ENCODE results near the gene DISC1. TPM values are rescaled to one million over a fixed set of nuclear protein-coding genes. Genes with fewer than 3 reads are reported as not detected.
"Not testable (repeated sequence)": the region's sequence is repeated elsewhere in the genome, so short reads cannot be mapped to it uniquely, and the experiment has no call there.

Gene DISC1
- total RNA-seq, 1 experiment from 2014 or later = 13.5 TPM

GRCh38 chr1:231761252-231761651, 134.7 kb downstream of the DISC1 start:
- Mint-ChIP-seq H3K9me3 (ENCODE audit: unreplicated experiment) (no peaks in the 10 kb centered on the region), H3K4me3 (ENCODE audit: unreplicated experiment) (no peak overlapping the region), H3K27me3 (ENCODE audit: insufficient read depth, unreplicated experiment) (no peaks in the 10 kb centered on the region), H3K36me3 (ENCODE audit: insufficient read depth, unreplicated experiment) (peaks cover 6% of the 10 kb centered on the region), H3K4me1 (ENCODE audit: low read depth, unreplicated experiment) (no peaks in the 10 kb centered on the region), H3K27ac (ENCODE audit: unreplicated experiment) (no peak overlapping the region)
- Histone ChIP-seq H3K9me3 (no peaks in the 10 kb centered on the region), H3K36me3 (ENCODE audit: control insufficient read depth, insufficient read depth, low read length) (no peaks in the 10 kb centered on the region), H3K27me3 (replicated peaks; ENCODE audit: control insufficient read depth, insufficient read depth, low read length) (no peaks in the 10 kb centered on the region), H3K4me1 (no peaks in the 10 kb centered on the region), H3K4me3 (ENCODE audit: low read depth, low read length) (no peak overlapping the region)
- DNase-seq = no peak
- no TSS peak for BruUV-seq (replicated peaks)
- intact Hi-C loops (cut with micrococcal nuclease; ENCODE audit: unreplicated experiment) = no loop called here
- ChIA-PET POLR2A (no interaction called here), CTCF (interaction anchor here (1.0 kb wide), 1 partner anchor 45 kb away, joined by 3 read pairs; no protein-coding TSS in a partner anchor)
- no peak for TF ChIP-seq CTCF (IDR thresholded peaks at IDR 0.05; ENCODE audit: insufficient read depth in 1 of 2, low read depth in 1 of 2, low read length in 1 of 2, severe bottlenecking in 1 of 2, unreplicated experiment in 1 of 2)

- ChIA-PET POLR2A (no interaction called here), CTCF (interaction anchor here (1.0 kb wide), 1 partner anchor 44 kb away, joined by 3 read pairs; no protein-coding TSS in a partner anchor)
- Histone ChIP-seq H3K4me1 (no peaks in the 10 kb centered on the region), H3K9me3 (no peaks in the 10 kb centered on the region), H3K36me3 (ENCODE audit: control insufficient read depth, insufficient read depth, low read length) (no peaks in the 10 kb centered on the region), H3K27me3 (replicated peaks; ENCODE audit: control insufficient read depth, insufficient read depth, low read length) (no peaks in the 10 kb centered on the region), H3K4me3 (ENCODE audit: low read depth, low read length) (no peak overlapping the region)
- H3K36me3 Mint-ChIP-seq (ENCODE audit: insufficient read depth, unreplicated experiment) = peaks cover 6% of the 10 kb centered on the region
- intact Hi-C loops (cut with micrococcal nuclease; ENCODE audit: unreplicated experiment) = no loop called here
- H3K27ac Mint-ChIP-seq (ENCODE audit: unreplicated experiment) = no peak overlapping the region
- no TSS peak for BruUV-seq (replicated peaks)
- H3K4me3 Mint-ChIP-seq (ENCODE audit: unreplicated experiment) = no peak overlapping the region
- no peaks in the 10 kb centered on the region for H3K4me1 Mint-ChIP-seq (ENCODE audit: low read depth, unreplicated experiment)
- no peak for DNase-seq
- H3K27me3 Mint-ChIP-seq (ENCODE audit: insufficient read depth, unreplicated experiment) = no peaks in the 10 kb centered on the region
- no peaks in the 10 kb centered on the region for H3K9me3 Mint-ChIP-seq (ENCODE audit: unreplicated experiment)
- no peak for TF ChIP-seq CTCF (IDR thresholded peaks at IDR 0.05; ENCODE audit: insufficient read depth in 1 of 2, low read depth in 1 of 2, low read length in 1 of 2, severe bottlenecking in 1 of 2, unreplicated experiment in 1 of 2)
Measured at GRCh38 chr1:231761747-231762541, 135.4 kb downstream of the DISC1 start.

- Mint-ChIP-seq H3K4me1 (ENCODE audit: low read depth, unreplicated experiment) (no peaks in the 10 kb centered on the region), H3K9me3 (ENCODE audit: unreplicated experiment) (no peaks in the 10 kb centered on the region), H3K4me3 (ENCODE audit: unreplicated experiment) (no peak overlapping the region), H3K36me3 (ENCODE audit: insufficient read depth, unreplicated experiment) (peaks cover 10% of the 10 kb centered on the region), H3K27me3 (ENCODE audit: insufficient read depth, unreplicated experiment) (no peaks in the 10 kb centered on the region), H3K27ac (ENCODE audit: unreplicated experiment) (no peak overlapping the region)
- intact Hi-C loops (cut with micrococcal nuclease; ENCODE audit: unreplicated experiment) = no loop called here
- POLR2A ChIA-PET = no interaction called here
- no peaks in the 10 kb centered on the region for H3K4me1 ChIP-seq
- CTCF ChIA-PET = no interaction called here
- H3K36me3 ChIP-seq (ENCODE audit: control insufficient read depth, insufficient read depth, low read length) = no peaks in the 10 kb centered on the region
- H3K9me3 ChIP-seq = no peaks in the 10 kb centered on the region
- no peaks in the 10 kb centered on the region for H3K27me3 ChIP-seq (replicated peaks; ENCODE audit: control insufficient read depth, insufficient read depth, low read length)
- no TSS peak for BruUV-seq (replicated peaks)
- no peak overlapping the region for H3K4me3 ChIP-seq (ENCODE audit: low read depth, low read length)
- no peak for DNase-seq
- no peak for TF ChIP-seq CTCF (IDR thresholded peaks at IDR 0.05; ENCODE audit: insufficient read depth in 1 of 2, low read depth in 1 of 2, low read length in 1 of 2, severe bottlenecking in 1 of 2, unreplicated experiment in 1 of 2)
Measured at GRCh38 chr1:231763456-231763855, 136.9 kb downstream of the DISC1 start.

- CTCF ChIA-PET = interaction anchor here (2.2 kb wide), 1 partner anchor 9 kb away, joined by 9 read pairs; no protein-coding TSS in a partner anchor
- POLR2A ChIA-PET; BruUV-seq (replicated peaks): not testable (repeated sequence)
Measured at GRCh38 chr1:231765825-231766224, 139.2 kb downstream of the DISC1 start.

More at GRCh38 chr1:231765825-231766224, 139.2 kb downstream of the DISC1 start:
- H3K4me3 ChIP-seq (ENCODE audit: low read depth, low read length); H3K9me3 ChIP-seq; H3K27ac Mint-ChIP-seq (ENCODE audit: unreplicated experiment); H3K36me3 ChIP-seq (ENCODE audit: control insufficient read depth, insufficient read depth, low read length); H3K4me1 ChIP-seq; DNase-seq; H3K27me3 ChIP-seq (replicated peaks; ENCODE audit: control insufficient read depth, insufficient read depth, low read length); intact Hi-C loops (cut with micrococcal nuclease; ENCODE audit: unreplicated experiment); H3K4me1 Mint-ChIP-seq (ENCODE audit: low read depth, unreplicated experiment); H3K9me3 Mint-ChIP-seq (ENCODE audit: unreplicated experiment); H3K27me3 Mint-ChIP-seq (ENCODE audit: insufficient read depth, unreplicated experiment); H3K4me3 Mint-ChIP-seq (ENCODE audit: unreplicated experiment): not testable (repeated sequence)
- H3K36me3 Mint-ChIP-seq (ENCODE audit: insufficient read depth, unreplicated experiment) = peaks cover 10% of the 10 kb centered on the region

All from Caco-2 (cell line).